ENCODE measurements around the gene RNF167. TPM values are rescaled to one million over a fixed set of nuclear protein-coding genes. Genes with fewer than 3 reads are reported as not detected.

RNF167 gene
- total and polyA plus RNA-seq, 2 of the 4 experiments (the other 2 are of a cell fraction): 13.1 to 79.5 TPM

GRCh38 chr17:4974115-4974670, 34.1 kb downstream of the RNF167 start:
- H2AK9ac ChIP-seq (replicated peaks; ENCODE audit: low read depth, low read length, poor library complexity): peak overlapping the region; percentile 17
- no peak overlapping the region for H2AFZ ChIP-seq (replicated peaks; ENCODE audit: low read length, poor library complexity)
- no peak overlapping the region for H2BK5ac ChIP-seq (ENCODE audit: low read depth, low read length, poor library complexity, severe bottlenecking)
- ATAC-seq (ENCODE audit: low read depth) (no peak), DNase-seq (no peak)
- ChIA-PET POLR2A (ENCODE audit: unreplicated experiment) (no interaction called here), CTCF (no interaction called here)
- H2BK20ac ChIP-seq (ENCODE audit: low read depth, low read length): no peak overlapping the region
- peaks cover 29% of the 10 kb centered on the region for H3K9me1 ChIP-seq (ENCODE audit: insufficient read depth, low read length)
- in situ Hi-C loops (cut with MboI; ENCODE audit: low sequenced_read_pairs): no loop called here
- H3K36me3 ChIP-seq (ENCODE audit: control insufficient read depth, insufficient read depth, low read length): peaks cover 54% of the 10 kb centered on the region
- no peak overlapping the region for H2BK15ac ChIP-seq (ENCODE audit: low read depth, low read length)
- H3K27ac ChIP-seq (ENCODE audit: insufficient read depth, low read length): no peak overlapping the region
- H2BK120ac ChIP-seq (ENCODE audit: low read depth, low read length): no peak overlapping the region
- intact Hi-C loops (cut with micrococcal nuclease): no loop called here
- H4K5ac ChIP-seq (ENCODE audit: low read depth, low read length): no peak overlapping the region
- H4K8ac ChIP-seq (ENCODE audit: low read depth in 2 of 2, low read length in 2 of 2): no peak overlapping the region
- dilution Hi-C loops (cut with HindIII; ENCODE audit: low sequenced_read_pairs, unreplicated experiment): no loop called here
- no peak overlapping the region for H3K18ac ChIP-seq (ENCODE audit: low read depth, low read length)
- BruUV-seq (replicated peaks): no TSS peak
- H3K9ac ChIP-seq (ENCODE audit: low read depth, low read length): no peak overlapping the region
- H3K4me3 ChIP-seq (ENCODE audit: insufficient read depth, low read depth, low read length): no peak overlapping the region
- peaks cover 10 to 54% of the 10 kb centered on the region in 2 experiments; a peak in 2 of 4 replicates for H3K79me1 ChIP-seq (ENCODE audit: low read depth in 1 of 2, low read length in 2 of 2)
- H3K4me2 ChIP-seq (ENCODE audit: low read depth, low read length): no peak overlapping the region
- H3K9me3 ChIP-seq (ENCODE audit: control insufficient read depth, insufficient read depth, low read length): no peaks in the 10 kb centered on the region
- no CpG with 5 or more reads among the region's 9 CpGs for WGBS, 2 experiments (ENCODE audit: extremely low coverage in 2 of 2, insufficient read length in 1 of 2)
- H3K4ac ChIP-seq (ENCODE audit: low read depth, low read length): no peak overlapping the region
- peaks cover 6% of the 10 kb centered on the region; the same call in 1 of the 2 replicates for H4K20me1 ChIP-seq (ENCODE audit: insufficient read depth, low read length)
- H3K4me1 ChIP-seq (ENCODE audit: control insufficient read depth, insufficient read depth, low read length): peaks cover 10% of the 10 kb centered on the region
- H3K27me3 ChIP-seq (ENCODE audit: control insufficient read depth, insufficient read depth, low read length): no peaks in the 10 kb centered on the region
- no peak overlapping the region for H4K91ac ChIP-seq (ENCODE audit: insufficient read depth, low read depth, low read length)
- H3K23ac ChIP-seq (ENCODE audit: low read depth, low read length): no peak overlapping the region
- H3K56ac ChIP-seq (ENCODE audit: extremely low read depth, insufficient read depth, low read length): no peak overlapping the region
- no peak overlapping the region for H2AK5ac ChIP-seq (ENCODE audit: low read depth, low read length)
- no peak for TF ChIP-seq NFE2L2 (IDR thresholded peaks at IDR 0.05; ENCODE audit: low read depth, low read length)
- TF ChIP-seq, protein P1, sequence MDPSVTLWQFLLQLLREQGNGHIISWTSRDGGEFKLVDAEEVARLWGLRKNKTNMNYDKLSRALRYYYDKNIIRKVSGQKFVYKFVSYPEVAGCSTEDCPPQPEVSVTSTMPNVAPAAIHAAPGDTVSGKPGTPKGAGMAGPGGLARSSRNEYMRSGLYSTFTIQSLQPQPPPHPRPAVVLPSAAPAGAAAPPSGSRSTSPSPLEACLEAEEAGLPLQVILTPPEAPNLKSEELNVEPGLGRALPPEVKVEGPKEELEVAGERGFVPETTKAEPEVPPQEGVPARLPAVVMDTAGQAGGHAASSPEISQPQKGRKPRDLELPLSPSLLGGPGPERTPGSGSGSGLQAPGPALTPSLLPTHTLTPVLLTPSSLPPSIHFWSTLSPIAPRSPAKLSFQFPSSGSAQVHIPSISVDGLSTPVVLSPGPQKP (IDR thresholded peaks at IDR 0.05; ENCODE audit: borderline replicate concordance, low read depth, low read length): no peak
- H3K14ac ChIP-seq (replicated peaks; ENCODE audit: low read depth, low read length): no peak overlapping the region
